Measurements from ENCODE around the gene DISC1.
"Not testable (repeated sequence)": the region's sequence is repeated elsewhere in the genome, so short reads cannot be mapped to it uniquely, and the experiment has no call there.

DISC1 gene

GRCh38 chr1:231774719-231775335 is 148.2 kb downstream of the DISC1 start:
- DNase-seq (ENCODE audit: low spot score): no peak

GRCh38 chr1:231776010-231776756 is 149.6 kb downstream of the DISC1 start:
- DNase-seq (ENCODE audit: low spot score): no peak

- DNase-seq (ENCODE audit: low spot score): no peak
Observed at GRCh38 chr1:231776757-231777062, 150.1 kb downstream of the DISC1 start.

GRCh38 chr1:231778009-231778719 is 151.6 kb downstream of the DISC1 start:
- peak; percentile 5 for DNase-seq (ENCODE audit: low spot score)

- DNase-seq (ENCODE audit: low spot score): no peak
Observed at GRCh38 chr1:231779081-231779480, 152.5 kb downstream of the DISC1 start.

- no peak for DNase-seq (ENCODE audit: low spot score)
Observed at GRCh38 chr1:231781892-231782291, 155.3 kb downstream of the DISC1 start.

- not testable (repeated sequence) for DNase-seq (ENCODE audit: low spot score)
Observed at GRCh38 chr1:231785073-231785472, 158.5 kb downstream of the DISC1 start.

GRCh38 chr1:231786126-231786525 is 159.5 kb downstream of the DISC1 start:
- no peak for DNase-seq (ENCODE audit: low spot score)

- no peak for DNase-seq (ENCODE audit: low spot score)
Observed at GRCh38 chr1:231792634-231793033, 166.0 kb downstream of the DISC1 start.

- no peak for DNase-seq (ENCODE audit: low spot score)
Observed at GRCh38 chr1:231793893-231794292, 167.3 kb downstream of the DISC1 start.

- DNase-seq (ENCODE audit: low spot score): no peak
Observed at GRCh38 chr1:231796141-231796540, 169.6 kb downstream of the DISC1 start.

GRCh38 chr1:231799363-231799986 is 172.9 kb downstream of the DISC1 start:
- DNase-seq (ENCODE audit: low spot score): no peak

- no peak for DNase-seq (ENCODE audit: low spot score)
Observed at GRCh38 chr1:231800108-231800507, 173.5 kb downstream of the DISC1 start.

- no peak for DNase-seq (ENCODE audit: low spot score)
Observed at GRCh38 chr1:231801042-231801585, 174.5 kb downstream of the DISC1 start.

- DNase-seq (ENCODE audit: low spot score): no peak
Observed at GRCh38 chr1:231803353-231803752, 176.8 kb downstream of the DISC1 start.

GRCh38 chr1:231806623-231807495 is 180.3 kb downstream of the DISC1 start:
- peak; percentile 61 for DNase-seq (ENCODE audit: low spot score)

GRCh38 chr1:231807541-231807940 is 181.0 kb downstream of the DISC1 start:
- DNase-seq (ENCODE audit: low spot score): no peak

- DNase-seq (ENCODE audit: low spot score): no peak
Observed at GRCh38 chr1:231808116-231808515, 181.5 kb downstream of the DISC1 start.

- no peak for DNase-seq (ENCODE audit: low spot score)
Observed at GRCh38 chr1:231808990-231809389, 182.4 kb downstream of the DISC1 start.

GRCh38 chr1:231810415-231810814 is 183.8 kb downstream of the DISC1 start:
- DNase-seq (ENCODE audit: low spot score): no peak

- no peak for DNase-seq (ENCODE audit: low spot score)
Observed at GRCh38 chr1:231814021-231814420, 187.4 kb downstream of the DISC1 start.

- DNase-seq (ENCODE audit: low spot score): no peak
Observed at GRCh38 chr1:231814521-231814920, 187.9 kb downstream of the DISC1 start.
